ENCODE measurements around the gene CALR.
A peak's percentile ranks its signal among the peaks of the same experiment; 100 is the strongest.
"Not testable (repeated sequence)": the region's sequence is repeated elsewhere in the genome, so short reads cannot be mapped to it uniquely, and the experiment has no call there.

CALR gene

DNA sequence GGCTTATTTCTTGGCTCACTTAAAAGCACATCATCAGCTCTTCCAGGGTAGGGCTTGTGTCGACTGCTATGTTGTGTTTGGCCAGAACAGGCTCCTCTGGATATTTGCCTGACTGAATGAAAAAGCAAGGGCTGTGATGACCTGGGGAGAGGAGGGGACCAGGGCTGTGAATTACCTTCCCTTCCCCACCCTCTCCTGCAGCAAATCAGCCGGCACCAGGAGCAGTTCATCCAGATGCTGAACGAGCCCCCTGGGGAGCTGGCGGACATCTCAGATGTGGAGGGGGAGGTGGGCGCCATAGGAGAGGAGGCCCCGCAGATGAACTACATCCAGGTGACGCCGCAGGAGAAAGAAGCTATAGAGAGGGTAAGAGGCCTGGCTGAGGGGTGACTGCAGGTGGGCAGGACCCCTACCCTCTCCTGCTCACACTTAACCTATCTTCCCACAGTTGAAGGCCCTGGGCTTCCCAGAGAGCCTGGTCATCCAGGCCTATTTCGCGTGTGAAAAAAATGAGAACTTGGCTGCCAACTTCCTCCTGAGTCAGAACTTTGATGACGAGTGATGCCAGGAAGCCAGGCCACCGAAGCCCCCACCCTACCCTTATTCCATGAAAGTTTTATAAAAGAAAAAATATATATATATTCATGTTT is 14.2 kb downstream of the CALR start:
- no peak for ATAC-seq
- no peak for DNase-seq

DNA sequence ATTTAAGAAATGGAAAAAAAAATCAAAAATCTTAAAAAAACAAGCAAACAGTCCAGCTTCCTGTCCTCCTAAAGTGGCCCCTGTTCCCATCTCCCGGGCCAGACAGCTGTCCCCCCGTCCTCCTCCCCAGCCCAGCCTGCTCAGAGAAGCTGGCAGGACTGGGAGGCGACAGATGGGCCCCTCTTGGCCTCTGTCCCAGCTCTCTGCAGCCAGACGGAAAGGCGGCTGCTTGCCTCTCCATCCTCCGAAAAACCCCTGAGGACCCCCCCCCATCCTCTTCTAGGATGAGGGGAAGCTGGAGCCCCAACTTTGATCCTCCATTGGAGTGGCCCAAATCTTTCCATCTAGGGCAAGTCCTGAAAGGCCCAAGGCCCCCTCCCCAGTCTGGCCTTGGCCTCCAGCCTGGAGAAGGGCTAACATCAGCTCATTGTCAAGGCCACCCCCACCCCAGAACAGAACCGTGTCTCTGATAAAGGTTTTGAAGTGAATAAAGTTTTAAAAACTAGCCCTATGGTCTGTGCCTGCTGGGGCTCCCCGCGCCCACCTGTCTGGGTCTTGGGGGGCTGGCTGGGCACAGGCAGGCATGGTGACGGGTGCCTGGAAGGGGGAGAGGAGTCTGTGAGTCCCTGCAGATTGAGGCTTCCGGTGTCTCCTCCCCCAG is 14.9 kb downstream of the CALR start:
- DNase-seq = no peak

GRCh38 chr19:12953799-12954611 is 15.6 kb downstream of the CALR start:
- DNase-seq (no peak), ATAC-seq (peak; percentile 25)

More for the DNA sequence above, 14.9 kb downstream of the CALR start:
- no peak for ATAC-seq

DNA sequence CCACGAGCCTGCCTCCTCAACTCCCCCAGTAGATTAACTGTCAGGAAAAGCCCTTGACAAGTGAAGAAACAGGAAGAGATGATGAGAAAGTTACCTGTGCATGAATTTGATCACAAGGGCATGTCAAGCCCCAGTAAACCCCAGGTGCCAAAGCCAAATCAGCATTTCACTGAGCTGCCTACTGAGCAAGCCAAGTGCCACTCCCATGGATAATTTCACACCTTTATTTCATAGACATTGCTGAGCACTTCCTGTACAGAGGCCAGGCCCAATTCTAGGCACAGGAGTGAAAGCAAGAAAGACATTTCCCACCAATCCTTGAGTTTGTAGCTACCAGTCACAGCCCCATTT is 16.2 kb downstream of the CALR start:
- DNase-seq (no peak), ATAC-seq (no peak)

DNA sequence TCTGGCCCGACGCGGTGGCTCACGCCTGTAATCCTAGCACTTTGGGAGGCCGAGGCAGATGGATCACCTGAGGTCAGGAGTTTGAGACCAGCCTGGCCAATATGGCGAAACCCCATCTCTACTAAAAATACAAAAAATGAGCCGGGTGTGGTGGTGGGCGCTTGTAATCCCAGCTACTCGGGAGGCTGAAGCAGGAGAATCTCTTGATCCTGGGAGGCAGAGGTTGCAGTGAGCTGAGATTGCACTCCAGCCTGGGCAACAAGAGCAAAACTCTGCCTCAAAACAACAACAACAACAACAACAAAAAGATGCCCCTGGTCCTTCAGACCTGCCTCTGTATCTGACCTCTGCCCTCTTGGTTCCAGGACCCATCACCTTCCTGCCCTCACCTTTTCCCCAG is 17.2 kb downstream of the CALR start:
- not testable (repeated sequence) for DNase-seq, ATAC-seq

DNA sequence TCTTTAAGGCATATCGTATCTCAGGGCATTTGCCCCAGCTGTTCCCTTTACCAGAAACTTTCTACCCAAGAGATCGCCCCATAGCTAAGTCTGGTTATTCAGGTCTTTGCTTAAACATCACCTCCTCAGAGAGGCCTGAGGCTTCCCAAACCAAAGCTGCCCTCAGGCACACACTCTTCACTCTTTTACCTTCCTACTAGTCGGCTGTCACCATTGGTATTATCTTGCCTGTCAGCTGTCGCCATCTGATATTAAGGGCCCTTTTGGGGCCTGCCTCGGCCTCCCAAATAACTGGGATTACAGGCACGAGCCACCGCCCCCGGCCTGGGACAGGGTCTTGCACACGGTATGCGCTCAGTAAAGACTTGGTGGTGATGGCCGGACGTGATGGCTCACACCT is 17.6 kb downstream of the CALR start:
- DNase-seq = no peak
- ATAC-seq = no peak

GRCh38 chr19:12956446-12957388 is 18.3 kb downstream of the CALR start, which contains the start of gene GADD45GIP1:
Gene GADD45GIP1, minus strand, starts transcription at chr19:12957223. Its CDS starts 11 bp downstream, at chr19:12957212.
- DNase-seq (peak; percentile 90), ATAC-seq (peak; percentile 94)

DNA sequence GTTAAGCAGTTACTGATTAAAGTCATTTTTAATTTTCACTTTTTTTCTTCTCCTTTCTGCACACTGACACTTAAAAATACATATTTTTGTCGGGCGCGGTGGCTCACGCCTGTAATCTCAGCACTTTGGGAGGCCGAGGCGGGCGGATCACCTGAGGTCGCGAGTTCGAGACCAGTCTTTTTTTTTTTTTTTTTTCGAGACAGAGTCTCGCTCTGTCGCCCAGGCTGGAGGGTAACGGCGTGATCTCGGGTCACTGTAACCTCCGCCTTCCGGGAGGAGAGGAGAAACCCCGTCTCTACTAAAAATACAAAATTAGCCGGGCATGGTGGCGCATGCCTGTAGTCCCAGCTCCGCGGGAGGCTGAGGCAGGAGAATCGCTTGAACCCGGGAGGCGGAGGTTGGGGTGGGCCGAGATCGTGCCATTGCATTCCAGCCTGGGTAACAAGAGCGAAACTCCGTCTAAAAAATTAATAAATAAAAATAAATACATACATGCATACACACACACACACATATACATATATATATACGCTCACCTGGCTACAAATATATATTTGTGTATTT is 19.1 kb downstream of the CALR start:
- not testable (repeated sequence) for ATAC-seq, DNase-seq

GRCh38 chr19:12959481-12959880 is 21.1 kb downstream of the CALR start:
- DNase-seq (no peak), ATAC-seq (no peak)

DNA sequence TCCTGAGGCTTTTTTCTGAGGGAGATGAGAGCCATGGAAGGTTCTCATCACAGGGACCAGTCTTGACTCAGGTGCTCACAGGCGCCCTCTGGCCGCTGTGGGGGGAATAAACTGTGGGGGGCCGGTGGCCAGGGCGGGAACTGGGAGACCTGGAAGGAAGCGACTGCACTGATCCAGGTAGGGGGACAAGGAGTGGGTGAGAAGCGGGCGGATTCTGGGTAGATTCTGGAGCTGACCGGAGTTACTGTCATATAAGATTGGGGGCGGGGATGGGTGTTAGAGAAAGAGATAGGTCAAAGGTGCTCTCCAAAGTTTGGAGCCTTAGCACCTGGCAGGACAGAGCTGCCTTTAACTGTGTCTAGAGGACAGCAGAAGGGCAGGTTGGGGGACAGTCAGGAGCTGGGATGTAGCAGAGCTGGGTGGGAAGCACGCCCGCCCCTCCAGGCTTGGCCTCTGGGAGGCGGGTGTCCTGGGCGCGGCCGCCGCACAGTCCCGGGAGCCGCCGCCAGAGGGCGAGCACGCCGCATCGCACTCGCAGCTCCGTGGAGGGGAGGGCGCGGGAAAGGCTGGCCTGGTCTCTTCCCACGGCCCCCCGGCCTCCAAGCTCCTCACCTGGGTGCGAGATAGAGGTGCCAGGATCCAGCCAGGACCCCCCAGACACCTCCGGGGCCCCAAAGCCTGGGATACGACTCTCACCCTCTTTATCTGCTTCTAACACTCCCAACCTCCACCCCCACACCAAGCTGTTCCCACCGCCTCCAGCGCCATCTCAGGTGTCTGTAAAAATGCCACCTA is 26.8 kb downstream of the CALR start:
- ATAC-seq (peak; percentile 97), DNase-seq (peak; percentile 91)

DNA sequence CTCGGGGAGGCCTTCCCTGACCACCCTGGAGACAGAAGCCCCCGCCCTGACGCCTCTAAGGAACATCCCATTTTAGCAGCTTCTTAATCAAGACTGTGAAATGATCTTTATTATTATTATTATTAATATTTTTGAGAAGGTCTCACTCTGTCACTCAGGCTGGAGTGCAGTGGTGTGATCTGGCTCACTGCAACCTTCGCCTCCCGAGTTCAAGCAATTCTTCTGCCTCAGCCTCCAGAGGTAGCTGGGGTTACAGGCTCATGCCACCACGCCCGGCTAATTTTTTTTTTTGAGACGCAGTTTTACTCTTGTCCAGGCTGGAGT is 27.4 kb downstream of the CALR start:
- no peak for ATAC-seq
- DNase-seq = no peak

- no peak for ATAC-seq
Measured at GRCh38 chr19:12967907-12968306, 29.5 kb downstream of the CALR start.

DNA sequence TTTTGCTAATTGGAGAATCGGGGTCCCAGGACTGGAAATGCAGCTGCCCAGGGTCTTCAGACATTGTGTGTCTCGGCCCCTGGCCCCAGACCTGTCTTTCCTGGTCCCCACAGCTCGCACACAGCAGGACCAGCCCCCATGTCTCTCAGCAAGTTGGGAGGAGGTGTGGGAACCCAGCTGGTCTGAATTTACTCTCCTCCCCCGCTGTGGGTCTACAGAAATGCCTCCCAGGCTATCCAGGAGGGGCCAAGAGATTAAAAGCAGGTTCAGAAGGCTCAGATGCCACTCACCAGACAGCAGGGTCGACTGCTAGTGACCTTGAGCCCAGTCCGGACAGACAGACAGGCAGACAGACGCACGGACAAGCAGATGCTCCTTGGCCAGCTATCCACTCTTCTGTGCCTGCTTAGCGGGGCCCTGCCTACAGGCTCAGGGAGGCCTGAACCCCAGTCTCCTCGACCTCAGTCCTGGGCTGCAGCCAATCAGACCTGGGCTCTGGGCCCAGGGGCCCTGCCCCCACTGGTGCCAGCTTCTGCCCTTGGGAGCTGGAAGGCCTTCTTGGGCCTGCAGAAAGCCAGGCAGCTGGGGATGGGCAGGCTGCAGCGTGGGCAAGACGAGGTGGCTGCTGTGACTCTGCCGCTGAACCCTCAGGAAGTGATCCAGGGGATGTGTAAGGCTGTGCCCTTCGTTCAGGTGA is 31.0 kb downstream of the CALR start, which contains the start of gene DAND5:
DAND5 (plus strand) TSS at position 285 of the 697 bp plus-strand sequence; CDS start at position 370, 85 bp downstream.
- no peak for DNase-seq

More at GRCh38 chr19:12967907-12968306, 29.5 kb downstream of the CALR start:
- DNase-seq = no peak

DNA sequence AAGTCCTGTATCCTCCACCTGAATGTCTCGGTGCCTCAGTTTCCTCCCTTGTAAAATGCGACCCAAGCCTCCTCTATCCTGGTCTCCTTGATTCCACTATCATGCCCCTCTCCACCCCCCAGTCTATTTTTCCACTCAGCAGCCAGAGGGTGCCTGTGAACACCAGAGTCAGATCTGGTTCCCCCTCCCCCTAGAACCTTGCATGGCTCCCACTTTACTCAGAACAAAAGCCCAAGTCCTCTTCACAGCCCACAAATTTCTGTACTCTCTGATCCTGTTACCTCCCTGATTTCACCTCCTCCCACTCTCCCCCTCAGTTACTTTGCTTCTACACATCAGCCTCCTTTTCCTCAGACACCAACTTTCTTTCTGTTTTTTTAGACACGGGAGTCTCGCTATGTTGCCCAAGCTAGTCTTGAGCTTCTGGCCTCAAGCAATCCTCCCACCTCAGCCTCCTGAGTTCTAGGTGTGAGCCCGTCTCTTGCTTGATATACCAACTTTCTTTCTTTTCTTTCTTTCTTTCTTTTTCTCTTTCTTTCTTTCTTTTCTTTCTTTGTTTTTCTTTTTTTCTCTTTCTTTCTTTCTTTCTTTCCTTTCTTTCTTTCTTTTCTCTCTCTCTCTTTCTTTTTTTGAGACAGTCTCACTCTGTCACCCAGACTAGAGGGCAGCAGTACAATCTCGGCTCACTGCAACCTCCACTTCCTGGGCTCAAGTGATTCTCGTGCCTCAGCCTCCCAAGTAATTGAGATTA is 31.8 kb downstream of the CALR start:
- peak; percentile 19 for ATAC-seq
- no peak for DNase-seq

More for the DNA sequence above, 31.0 kb downstream of the CALR start, which contains the start of gene DAND5:
- ATAC-seq = no peak

DNA sequence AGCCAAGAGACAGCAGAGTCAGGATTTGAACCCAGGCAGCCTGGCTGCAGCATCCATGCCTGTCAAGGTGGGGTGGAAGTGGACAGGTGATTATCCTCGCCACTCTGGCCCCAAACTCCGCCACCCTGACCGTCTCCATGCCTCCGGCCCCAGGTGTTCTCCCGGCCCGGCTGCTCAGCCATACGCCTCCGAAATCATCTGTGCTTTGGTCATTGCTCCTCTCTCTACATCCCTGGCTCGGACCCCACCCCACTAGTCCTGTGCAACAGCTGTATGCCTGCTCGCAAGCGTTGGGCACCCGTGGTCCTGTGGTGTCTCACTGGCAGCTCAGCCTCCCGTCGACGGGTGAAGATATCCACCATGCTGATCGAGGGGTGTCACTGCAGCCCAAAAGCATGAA is 34.8 kb downstream of the CALR start:
- no peak for ATAC-seq

DNA sequence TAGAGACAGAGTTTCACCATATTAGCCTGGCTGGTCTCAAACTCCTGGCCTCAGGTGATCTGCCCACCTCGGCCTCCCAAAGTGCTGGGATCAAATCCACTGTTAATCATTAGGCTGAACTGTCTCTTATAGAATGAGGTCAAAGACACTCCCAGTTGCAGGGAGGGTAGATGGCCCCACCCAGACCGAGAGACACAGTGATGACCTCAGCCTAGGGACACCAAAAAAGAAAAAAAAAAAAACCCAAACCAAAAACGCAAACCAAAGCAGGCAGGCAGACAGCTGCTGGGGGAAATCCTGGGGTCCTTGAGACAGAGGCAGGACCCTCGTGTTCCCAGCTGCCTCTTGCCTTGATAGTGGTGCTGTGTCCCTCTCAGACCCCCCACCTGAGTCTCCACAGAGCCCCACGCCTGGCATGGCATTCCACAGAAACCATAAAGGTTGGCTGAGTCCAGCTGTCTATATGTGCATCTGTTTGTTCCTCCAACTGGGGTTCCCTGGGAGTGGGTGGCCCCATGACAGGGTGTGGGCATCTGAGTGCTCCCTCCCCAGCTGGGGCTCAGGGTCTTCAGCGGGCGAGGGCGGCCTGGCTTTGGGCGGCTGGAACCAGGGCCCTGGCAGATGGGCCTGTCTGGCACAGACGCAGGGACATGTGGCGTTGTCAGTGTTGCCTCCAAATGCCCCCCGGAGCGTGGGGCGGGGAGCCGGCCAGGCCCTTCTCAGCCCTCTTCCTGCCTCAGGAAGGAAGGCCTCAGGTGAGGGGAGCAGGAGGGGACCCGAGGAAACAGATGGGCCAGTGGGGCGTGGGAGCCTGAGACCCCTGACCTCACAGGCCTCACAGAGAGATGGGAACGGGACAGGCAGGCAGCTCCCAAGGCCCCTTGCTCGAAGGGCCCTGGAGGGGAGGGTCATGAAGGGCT is 36.2 kb downstream of the CALR start:
- no peak for ATAC-seq

More for the DNA sequence above, 34.8 kb downstream of the CALR start:
- DNase-seq = no peak

GRCh38 chr19:12975221-12975741 is 36.9 kb downstream of the CALR start:
- ATAC-seq (no peak), DNase-seq (no peak)

More for the DNA sequence above, 36.2 kb downstream of the CALR start:
- DNase-seq = no peak

- ATAC-seq, DNase-seq: not testable (repeated sequence)
Measured at GRCh38 chr19:12976109-12976508, 37.7 kb downstream of the CALR start.
